Measurements from ENCODE around the gene TNK2. TPM values are rescaled to one million over a fixed set of nuclear protein-coding genes. Genes with fewer than 3 reads are reported as not detected.

TNK2 gene
- total and polyA plus RNA-seq, 12 donors: 3.4 to 161 (median 24.7) TPM

DNA sequence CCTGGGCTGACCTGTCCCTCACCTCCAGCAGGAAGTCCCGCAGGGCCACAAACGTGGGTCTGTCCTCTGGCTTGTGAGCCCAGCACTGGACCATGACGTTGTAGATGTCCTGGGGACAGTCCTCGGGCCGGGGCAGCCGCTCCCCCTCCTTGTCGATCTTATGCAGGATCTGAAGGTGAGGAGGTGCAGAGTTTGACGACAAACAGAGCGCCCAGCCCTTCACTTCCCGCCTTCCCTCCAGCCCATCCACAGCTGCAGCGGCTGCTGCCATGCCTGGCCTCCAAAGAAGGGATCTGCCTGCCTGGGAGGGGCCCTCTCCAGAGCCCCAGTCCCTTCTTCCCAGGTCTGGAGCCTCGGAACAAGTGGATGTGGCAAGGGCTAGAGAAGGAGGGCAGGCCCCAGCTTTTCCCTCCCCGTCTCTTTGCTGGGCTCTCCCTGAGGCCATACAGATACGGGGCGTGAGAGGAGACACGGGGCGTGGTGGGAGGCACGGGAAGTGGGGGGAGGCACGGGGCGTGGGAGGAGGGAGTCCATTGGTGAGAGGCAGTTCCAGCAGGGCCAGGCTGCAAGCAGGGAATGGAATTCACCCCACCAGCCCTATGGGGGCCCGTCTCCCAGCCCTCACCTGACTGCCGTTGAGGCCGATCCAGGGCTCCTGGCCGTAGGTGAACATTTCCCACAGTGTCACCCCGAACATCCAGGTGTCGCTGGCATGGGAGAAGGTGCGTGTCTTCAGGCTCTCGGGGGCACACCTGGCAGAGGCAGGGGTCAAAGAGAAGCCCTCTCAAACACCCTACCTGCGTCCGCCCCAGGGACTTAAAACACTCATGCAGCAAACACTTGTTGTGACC is 29.7 kb downstream of the TNK2 start:
- no peaks in the 10 kb centered on the region for H3K4me1 ChIP-seq (replicated peaks in 1 of 2)
- WGBS, 4 donors: 91 to 94% (median 94%) methylated on average over 19 to 30 of the region's 30 CpGs
- no peaks in the 10 kb centered on the region for H3K9me3 ChIP-seq (replicated peaks in 1 of 3)
- no peak overlapping the region for H3K4me3 ChIP-seq
- H3K27me3 ChIP-seq: no peaks in the 10 kb centered on the region
- no peak for DNase-seq
- H3K27ac ChIP-seq: no peak overlapping the region
- no peak for TF ChIP-seq POLR2A (IDR thresholded peaks at IDR 0.05)
- TF ChIP-seq, protein P1, sequence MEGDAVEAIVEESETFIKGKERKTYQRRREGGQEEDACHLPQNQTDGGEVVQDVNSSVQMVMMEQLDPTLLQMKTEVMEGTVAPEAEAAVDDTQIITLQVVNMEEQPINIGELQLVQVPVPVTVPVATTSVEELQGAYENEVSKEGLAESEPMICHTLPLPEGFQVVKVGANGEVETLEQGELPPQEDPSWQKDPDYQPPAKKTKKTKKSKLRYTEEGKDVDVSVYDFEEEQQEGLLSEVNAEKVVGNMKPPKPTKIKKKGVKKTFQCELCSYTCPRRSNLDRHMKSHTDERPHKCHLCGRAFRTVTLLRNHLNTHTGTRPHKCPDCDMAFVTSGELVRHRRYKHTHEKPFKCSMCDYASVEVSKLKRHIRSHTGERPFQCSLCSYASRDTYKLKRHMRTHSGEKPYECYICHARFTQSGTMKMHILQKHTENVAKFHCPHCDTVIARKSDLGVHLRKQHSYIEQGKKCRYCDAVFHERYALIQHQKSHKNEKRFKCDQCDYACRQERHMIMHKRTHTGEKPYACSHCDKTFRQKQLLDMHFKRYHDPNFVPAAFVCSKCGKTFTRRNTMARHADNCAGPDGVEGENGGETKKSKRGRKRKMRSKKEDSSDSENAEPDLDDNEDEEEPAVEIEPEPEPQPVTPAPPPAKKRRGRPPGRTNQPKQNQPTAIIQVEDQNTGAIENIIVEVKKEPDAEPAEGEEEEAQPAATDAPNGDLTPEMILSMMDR (IDR thresholded peaks at IDR 0.05): no peak
- peaks cover 0 to 42% of the 10 kb centered on the region in 2 donors for H3K36me3 ChIP-seq (replicated peaks in 1 of 2)
- intact Hi-C loops (cut with DNase I): no loop called here

DNA sequence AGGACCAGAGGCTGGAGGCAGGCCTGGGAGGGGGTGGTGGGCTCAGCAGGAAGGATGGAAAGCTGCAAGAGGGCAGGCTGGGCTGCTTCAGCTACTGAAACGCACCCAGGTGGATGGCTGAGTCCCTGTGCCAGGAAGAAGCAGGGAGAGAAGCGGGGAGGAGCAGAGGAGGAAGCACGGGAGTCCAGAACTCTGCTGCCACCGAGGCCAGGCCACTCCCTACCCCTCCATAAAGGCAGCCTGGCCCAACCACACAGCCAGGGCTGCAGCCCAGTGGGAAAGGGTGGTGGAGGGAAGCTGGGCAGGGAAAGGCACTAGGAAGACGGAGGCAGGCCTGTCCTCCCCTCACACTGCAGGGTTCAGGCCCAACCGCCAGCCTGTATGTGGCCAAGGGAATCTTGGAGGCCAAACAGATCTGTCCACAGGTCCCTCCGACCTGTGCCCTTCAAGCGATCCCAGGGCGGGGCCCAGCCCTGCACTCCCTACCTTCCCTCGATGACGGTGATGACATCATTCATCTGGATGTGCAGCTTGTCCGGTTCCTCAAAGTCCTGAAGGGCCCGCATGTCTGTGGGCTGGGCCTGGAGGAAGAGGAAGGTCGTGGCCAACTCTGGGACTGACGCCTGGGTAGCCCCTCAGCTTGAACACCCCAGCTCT is 30.5 kb downstream of the TNK2 start:
- intact Hi-C loops (cut with DNase I): no loop called here
- Histone ChIP-seq H3K36me3 (replicated peaks in 1 of 2) (peaks cover 0 to 37% of the 10 kb centered on the region in 2 donors), H3K9me3 (replicated peaks in 1 of 3) (no peaks in the 10 kb centered on the region), H3K4me1 (replicated peaks in 1 of 2) (no peaks in the 10 kb centered on the region), H3K27ac (no peak overlapping the region), H3K27me3 (no peaks in the 10 kb centered on the region), H3K4me3 (no peak overlapping the region)
- TF ChIP-seq, protein P1 (IDR thresholded peaks at IDR 0.05): no peak
- no peak for TF ChIP-seq POLR2A (IDR thresholded peaks at IDR 0.05)
- no peak for DNase-seq
- 88 to 95% (median 89%) methylated on average over 6 to 15 of the region's 15 CpGs for WGBS, 4 donors

DNA sequence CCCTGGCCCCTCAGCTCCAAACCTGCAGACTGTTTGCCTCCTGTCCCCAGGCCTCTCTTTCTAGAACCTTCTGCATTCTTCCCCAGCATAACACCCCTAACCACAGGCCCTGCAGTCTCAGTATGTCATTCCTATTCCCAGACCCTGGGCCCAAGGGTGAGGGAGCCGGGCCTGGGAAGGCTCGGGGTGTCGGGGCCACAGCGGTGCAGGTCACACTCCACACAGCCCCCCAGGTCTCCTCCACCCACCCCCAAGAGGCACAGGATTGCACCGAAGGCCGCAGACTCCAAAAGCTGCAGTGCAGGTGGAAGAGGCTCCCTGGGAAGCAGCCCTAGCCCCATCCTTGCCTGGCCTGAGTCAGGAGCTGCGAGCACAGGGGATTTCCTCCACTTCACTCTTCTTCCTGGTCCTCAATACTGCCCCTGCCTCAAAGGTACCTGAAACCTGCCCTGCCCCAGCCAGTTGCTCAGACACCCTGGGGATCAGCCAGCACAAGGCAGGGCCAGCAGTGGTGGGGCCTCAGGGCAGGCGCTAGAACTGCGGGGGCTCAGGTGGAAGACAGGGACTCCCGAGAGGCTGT is 31.1 kb downstream of the TNK2 start:
- intact Hi-C loops (cut with DNase I): no loop called here
- Histone ChIP-seq H3K9me3 (replicated peaks in 1 of 3) (no peaks in the 10 kb centered on the region), H3K27ac (no peak overlapping the region), H3K36me3 (replicated peaks in 1 of 2) (peaks cover 0 to 38% of the 10 kb centered on the region in 2 donors), H3K27me3 (no peaks in the 10 kb centered on the region), H3K4me3 (no peak overlapping the region), H3K4me1 (replicated peaks in 1 of 2) (no peaks in the 10 kb centered on the region)
- no peak for DNase-seq
- 96 to 98% (median 96%) methylated on average over 3 to 10 of the region's 10 CpGs for WGBS, 4 donors
- TF ChIP-seq, protein P1 (IDR thresholded peaks at IDR 0.05): no peak
- TF ChIP-seq POLR2A (IDR thresholded peaks at IDR 0.05): no peak

- Histone ChIP-seq H3K4me1 (replicated peaks in 1 of 2) (no peaks in the 10 kb centered on the region), H3K9me3 (replicated peaks in 1 of 3) (no peaks in the 10 kb centered on the region), H3K27me3 (no peaks in the 10 kb centered on the region), H3K36me3 (replicated peaks in 1 of 2) (peaks cover 0 to 34% of the 10 kb centered on the region in 2 donors), H3K4me3 (no peak overlapping the region), H3K27ac (no peak overlapping the region)
- intact Hi-C loops (cut with DNase I): no loop called here
- WGBS, 4 donors: 87 to 95% (median 92%) methylated on average over 10 to 28 of the region's 28 CpGs
- TF ChIP-seq, protein P1 (IDR thresholded peaks at IDR 0.05): no peak
- TF ChIP-seq POLR2A (IDR thresholded peaks at IDR 0.05): no peak
- DNase-seq: no peak
Observed at GRCh38 chr3:195876297-195877064, 31.9 kb downstream of the TNK2 start.

All from adrenal gland (tissue), 12 donors.